Stimulated activated CD8-positive, alpha-beta memory T cell treated with anti-CD3 and anti-CD28 coated beads, Interleukin-12 subunit alpha, Interleukin-12 subunit beta, amount 100 ng/mL, for 24 hours (primary cell): ENCODE results near the gene BCAN.
"Not testable (repeated sequence)": the region's sequence is repeated elsewhere in the genome, so short reads cannot be mapped to it uniquely, and the experiment has no call there.

Experiments used
- DNase-seq: peaks from one replicate; pipeline ENCODE4 v3.0.0-alpha.2; 2020; ENCODE audit errors: extremely low read depth

The BCAN gene, protein sequence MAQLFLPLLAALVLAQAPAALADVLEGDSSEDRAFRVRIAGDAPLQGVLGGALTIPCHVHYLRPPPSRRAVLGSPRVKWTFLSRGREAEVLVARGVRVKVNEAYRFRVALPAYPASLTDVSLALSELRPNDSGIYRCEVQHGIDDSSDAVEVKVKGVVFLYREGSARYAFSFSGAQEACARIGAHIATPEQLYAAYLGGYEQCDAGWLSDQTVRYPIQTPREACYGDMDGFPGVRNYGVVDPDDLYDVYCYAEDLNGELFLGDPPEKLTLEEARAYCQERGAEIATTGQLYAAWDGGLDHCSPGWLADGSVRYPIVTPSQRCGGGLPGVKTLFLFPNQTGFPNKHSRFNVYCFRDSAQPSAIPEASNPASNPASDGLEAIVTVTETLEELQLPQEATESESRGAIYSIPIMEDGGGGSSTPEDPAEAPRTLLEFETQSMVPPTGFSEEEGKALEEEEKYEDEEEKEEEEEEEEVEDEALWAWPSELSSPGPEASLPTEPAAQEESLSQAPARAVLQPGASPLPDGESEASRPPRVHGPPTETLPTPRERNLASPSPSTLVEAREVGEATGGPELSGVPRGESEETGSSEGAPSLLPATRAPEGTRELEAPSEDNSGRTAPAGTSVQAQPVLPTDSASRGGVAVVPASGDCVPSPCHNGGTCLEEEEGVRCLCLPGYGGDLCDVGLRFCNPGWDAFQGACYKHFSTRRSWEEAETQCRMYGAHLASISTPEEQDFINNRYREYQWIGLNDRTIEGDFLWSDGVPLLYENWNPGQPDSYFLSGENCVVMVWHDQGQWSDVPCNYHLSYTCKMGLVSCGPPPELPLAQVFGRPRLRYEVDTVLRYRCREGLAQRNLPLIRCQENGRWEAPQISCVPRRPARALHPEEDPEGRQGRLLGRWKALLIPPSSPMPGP

DNA sequence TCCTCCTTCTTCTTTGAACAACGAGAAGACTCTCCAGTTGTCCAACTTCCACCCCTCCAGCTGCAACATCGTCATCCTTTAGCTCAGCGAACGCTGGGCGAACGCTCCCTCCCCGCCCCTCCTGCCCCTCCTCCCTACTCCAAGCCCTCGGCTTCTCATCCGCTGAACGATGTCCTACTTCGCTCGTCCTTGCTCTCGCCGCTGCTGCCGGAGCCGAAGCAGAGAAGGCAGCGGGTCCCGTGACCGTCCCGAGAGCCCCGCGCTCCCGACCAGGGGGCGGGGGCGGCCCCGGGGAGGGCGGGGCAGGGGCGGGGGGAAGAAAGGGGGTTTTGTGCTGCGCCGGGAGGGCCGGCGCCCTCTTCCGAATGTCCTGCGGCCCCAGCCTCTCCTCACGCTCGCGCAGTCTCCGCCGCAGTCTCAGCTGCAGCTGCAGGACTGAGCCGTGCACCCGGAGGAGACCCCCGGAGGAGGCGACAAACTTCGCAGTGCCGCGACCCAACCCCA, at the start of gene BCAN:
BCAN (plus strand) TSS at position 357 of the 504 bp plus-strand sequence. CDS start 3,938 bp downstream, outside the sequence.
- no peak for DNase-seq

DNA sequence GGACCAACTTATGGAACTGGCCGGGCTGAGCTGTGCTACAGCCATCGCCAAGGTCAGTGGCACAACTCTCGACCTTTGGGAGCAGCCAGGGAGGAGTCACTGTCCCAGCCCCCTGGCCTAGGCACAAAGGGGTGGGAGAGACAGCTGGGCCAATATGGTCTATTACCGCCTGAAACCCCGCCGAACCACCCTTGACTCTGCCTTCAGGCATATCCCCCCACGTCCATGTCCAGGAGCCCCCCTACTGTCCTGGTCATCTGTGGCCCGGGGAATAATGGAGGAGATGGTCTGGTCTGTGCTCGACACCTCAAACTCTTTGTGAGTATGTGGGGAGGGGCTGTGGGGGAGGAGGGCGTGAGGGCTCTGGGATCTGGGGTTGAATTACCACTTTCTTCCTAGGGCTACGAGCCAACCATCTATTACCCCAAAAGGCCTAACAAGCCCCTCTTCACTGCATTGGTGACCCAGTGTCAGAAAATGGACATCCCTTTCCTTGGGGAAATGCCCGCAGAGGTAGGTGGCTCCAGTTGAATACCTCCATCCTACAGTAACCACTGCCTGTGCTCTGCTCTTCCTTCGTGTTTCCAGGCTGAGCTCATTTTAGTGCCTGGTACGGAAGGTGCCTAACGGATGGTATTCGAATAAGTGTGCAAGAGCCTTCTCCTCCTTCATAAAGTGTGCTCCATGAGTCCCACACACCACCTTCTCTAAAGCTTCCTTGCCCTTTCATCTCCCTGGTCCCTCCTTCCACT, 49.6 kb upstream of the BCAN start:
- DNase-seq: no peak

DNA sequence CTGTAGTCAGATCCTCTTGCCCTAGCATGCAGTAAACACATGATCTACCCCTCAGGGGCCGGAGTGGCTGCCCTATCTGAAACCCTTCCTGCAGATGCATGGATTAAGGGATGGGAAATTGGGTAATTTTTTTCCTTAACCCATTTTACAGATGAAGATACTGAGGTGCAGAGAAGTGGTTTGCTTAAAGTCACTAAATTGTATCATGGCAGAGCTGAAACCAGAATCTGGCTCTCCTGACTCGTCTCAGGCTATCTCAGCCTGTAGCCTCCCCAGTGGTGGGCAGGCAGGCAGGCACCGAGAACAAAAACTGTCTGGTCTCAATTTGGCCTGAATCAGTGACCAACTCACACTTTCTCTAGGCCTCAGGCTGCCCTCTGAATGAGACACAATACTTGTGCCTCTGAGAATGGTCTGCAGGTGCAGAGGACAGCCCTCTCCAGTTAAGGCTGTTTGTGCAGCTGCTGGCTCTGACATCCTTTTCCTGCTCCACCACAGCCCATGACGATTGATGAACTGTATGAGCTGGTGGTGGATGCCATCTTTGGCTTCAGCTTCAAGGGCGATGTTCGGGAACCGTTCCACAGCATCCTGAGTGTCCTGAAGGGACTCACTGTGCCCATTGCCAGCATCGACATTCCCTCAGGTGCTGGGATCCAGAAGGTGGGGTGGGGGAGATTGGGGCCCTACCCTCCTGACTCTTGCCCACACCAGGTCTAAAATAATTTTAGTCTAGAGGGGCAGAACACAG, 48.8 kb upstream of the BCAN start:
- DNase-seq: no peak

DNA sequence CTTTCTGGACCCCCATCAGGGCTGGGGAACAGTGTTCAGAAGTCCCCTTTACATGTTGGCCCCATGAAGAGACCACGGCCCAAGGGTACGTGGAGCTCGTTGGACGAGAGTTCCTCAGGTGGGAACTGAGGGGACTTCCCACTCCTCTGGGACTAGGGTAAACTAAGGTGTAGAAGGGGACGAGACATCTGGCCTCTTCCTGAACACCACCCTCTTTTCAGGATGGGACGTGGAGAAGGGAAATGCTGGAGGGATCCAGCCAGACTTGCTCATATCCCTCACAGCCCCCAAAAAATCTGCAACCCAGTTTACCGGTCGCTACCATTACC, 48.3 kb upstream of the BCAN start:
- DNase-seq: no peak

DNA sequence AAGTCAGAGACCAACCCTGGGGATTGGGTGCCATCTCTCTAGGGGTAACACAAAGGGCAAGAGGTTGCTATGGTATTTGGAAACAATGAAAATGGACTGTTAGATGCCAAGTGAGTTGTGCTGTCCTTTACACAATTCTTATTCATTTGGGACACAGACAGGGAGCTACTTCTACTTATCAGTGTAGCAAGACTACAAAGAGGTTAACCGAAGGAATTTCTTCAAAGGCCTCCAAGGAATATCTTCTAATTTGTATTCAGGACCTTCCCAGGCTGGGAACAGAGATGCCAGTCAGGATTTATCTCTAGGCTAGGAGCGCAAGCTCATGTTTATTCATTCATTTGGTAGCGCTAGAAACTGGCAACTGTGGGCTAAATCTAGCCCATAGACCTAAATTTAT, 47.7 kb upstream of the BCAN start:
- no peak for DNase-seq

DNA sequence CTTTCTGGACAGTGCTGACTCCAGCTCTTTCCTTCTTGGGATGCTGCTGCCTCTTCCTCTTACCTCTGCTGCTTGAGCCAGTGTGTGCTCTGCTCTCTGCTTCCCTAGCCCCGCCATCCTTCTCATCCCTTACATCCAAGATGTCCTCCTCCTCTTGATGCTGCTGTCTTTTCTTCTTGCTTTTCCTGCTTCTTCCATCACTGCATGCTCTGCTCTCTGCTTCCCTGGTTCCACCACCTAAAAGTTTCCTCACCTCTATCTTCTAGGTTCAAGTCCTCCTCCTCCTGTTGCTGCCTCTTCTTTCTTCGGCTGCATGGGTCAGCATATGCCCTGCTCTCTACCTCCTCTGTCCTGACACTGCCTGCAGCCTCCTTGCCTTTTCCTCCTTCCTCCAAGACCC, 46.9 kb upstream of the BCAN start:
- no peak for DNase-seq

DNA sequence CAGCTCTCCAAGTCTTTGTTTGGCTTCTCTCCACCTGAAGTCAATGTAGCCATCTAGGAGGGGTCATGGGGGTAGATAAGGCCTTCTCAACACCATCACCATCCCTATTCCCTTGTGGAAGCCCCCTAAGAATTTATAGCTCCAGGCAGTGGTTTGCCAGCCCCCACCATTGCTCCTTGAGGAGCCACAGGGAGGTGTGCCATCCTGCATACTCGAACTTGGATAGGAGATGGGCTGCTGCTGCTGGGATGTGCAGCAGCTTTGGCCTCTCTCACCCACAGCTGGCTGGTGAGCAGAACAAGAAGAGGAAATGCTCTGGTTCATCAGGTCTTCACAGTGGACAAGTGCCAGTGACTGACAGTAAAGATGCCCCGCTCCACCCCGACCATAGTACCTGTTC, 45.5 kb upstream of the BCAN start:
- no peak for DNase-seq

DNA sequence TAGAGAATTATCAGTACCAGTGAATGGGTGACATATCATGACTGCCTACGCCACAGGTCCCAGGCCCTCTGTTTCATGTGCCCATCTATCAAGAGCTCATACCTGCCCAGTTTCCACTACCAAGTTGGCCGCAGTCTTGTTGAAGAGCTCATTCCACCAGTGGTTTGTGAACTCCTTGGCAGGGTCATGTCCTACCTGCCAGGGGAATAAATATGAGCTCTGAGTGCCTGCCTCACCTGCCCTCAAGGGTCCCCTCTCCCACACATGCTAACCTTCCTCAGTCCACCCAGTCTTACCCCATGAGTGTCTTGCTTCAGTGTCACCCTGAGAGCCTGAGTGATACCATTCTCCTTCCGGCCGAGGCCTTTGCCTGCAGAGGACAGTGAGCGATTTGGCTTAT, 43.8 kb upstream of the BCAN start:
- DNase-seq: no peak

DNA sequence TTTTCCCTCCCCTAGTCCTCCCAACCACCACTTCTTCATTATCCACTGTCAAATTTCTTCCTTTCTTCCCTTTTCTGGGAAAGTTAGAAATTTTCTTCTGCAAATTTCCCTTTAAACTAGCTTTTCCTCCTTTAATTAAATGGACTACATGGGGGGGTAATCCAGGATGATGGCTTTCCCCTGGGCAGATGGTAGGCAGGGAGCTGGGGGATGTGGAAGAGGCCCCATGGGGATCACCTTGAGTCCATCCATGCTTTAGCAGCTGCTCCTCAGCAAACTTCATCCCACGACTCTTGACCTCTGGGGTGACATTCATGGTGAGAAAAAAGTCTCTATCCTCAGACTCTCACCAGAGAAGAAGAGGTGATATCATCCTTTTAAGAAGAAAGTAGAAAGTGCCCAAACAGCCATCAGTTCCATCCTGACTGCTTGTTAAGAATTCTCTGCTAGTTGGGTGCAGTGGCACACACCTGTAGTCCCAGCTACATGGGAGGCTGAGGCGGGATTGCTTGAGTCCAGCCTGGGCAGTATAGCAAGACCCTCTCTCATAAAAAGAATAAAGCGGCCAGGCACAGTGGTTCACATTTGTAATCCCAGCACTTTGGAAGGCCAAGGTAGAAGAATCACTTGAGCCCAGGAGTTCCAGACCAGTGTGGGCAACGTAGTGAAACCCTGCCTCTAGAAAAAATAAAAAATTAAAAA, 43.0 kb upstream of the BCAN start:
- DNase-seq: no peak

DNA sequence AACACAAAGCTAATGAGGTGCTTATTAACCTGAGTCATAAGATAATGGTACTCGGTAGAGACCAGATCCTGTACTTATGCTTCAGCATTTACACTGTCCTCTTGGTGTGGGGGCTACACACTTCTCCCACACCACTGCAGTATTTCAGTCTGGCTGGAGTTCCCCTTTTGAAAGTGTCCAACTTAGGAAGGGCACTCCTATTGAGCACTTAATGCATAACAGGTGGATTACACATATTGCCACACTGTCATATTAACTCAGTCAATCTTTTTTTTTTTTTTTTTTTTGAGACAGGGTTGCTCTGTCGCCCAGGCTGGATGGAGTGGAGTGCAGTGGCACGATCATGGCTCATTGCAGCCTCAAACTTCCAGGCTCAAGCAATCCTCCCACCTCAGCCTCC, 42.1 kb upstream of the BCAN start:
- DNase-seq: no peak

DNA sequence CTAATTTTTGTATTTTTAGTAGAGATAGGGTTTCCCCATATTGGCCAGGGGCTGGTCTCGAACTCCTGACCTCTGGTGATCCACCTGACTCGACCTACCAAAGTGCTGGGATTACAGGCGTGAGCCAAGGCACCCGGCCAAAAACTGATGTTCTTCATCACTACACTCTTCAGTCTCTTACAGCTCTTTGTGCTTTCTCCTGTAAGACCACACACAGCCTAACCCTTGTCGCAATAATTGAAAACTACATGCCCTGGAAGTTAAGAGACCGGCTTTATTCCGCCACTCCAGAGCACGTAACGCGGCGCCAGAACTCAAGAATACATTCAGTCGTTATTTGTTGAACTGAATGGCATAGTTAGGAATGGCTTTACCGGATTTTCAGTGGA, 41.2 kb upstream of the BCAN start:
- no peak for DNase-seq

DNA sequence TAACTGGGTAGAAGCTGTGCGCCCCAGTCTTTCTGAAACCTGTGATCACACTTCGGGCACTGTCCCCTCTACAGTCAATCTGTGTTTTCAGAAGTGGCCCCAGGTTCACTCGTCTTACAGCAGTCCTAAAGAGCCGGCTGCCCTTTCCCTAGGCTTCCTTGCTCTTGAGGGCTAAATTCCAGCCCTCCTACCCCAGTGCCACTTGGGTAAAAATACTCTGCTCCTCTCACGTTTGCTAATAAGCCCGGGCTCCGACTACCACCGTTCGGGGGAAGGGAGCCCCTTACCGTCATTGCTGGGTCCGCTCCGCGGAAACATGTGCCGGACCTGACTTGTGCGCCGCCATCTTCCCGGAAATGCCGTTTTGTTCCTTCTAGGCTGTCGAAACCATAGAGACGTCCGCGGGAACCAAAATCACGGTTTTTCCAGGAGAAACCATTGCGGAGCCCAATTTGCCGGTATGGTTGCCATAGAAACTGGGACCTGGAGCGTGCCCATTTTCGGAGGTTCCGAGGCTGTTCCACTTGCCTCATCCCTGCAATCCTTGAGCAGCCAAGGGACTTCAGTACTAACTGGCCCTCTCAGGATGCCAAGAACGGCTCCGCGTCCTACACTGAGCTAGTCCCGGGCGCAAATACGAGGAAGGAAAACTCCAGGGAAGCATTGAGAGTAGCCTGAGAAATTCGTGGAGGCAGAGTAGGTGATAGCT, 40.6 kb upstream of the BCAN start, which contains the start of gene GPATCH4:
GPATCH4 (minus strand) TSS at position 358 of the 709 bp plus-strand sequence.
- peak; percentile 54 for DNase-seq

DNA sequence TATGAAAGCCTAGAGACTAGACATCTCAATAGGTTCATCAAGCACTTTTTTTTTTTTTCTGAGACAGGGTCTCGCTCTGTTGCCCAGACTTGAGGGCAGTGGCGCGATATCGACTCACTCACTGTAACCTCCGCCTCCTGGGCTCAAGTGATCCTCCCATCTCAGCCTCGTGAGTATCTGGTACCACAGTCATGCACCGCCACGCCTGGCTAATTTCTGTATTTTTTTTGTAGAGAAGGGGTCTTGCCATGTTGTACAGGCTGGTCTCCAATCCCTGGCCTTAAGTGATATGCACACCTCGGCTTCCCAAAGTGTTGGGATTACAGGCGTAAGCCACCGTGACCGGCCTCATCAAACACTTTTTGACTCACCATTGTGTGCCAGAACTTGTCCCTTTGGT, 40.0 kb upstream of the BCAN start:
- DNase-seq: no peak

DNA sequence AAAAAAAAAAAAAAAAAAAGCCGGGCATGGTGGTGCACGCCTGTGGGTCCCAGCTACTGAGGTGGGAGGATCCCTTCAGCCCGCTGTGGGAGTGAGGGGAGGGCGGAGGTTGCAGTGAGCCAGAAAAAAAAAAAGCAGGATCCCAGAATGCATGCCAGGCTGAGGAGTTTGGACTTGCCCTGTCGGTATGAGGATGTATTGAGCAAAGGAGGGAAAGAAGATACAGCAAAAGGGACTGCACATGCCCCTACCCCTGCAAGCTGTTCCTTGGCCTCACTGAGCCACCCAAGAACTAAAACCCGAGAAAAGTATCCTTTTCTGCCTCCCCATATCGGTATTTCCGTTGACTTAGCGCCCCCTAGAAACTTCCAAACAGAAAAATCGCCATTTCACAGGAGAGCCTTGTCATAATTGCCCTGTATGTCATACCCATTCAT, 39.3 kb upstream of the BCAN start:
- no peak for DNase-seq

DNA sequence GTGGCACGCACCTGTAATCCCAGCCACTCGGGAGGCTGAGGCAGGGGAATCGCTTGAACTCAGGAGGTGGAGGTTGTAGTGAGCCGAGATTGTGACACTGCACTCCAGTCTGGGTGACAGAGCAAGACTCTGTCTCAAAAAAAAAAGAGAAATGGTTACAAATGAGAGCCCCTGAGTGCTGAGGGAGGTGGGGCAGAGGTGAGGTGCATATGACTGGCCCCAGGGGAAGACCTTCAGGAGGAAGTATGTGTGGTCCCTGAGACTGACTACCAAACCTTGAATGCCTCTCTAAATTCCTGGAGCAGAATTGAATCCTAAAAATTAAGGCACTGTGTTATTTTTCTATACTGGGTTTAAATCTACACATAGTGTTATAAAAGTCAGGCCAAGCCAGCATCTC, 34.6 kb upstream of the BCAN start:
- not testable (repeated sequence) for DNase-seq

DNA sequence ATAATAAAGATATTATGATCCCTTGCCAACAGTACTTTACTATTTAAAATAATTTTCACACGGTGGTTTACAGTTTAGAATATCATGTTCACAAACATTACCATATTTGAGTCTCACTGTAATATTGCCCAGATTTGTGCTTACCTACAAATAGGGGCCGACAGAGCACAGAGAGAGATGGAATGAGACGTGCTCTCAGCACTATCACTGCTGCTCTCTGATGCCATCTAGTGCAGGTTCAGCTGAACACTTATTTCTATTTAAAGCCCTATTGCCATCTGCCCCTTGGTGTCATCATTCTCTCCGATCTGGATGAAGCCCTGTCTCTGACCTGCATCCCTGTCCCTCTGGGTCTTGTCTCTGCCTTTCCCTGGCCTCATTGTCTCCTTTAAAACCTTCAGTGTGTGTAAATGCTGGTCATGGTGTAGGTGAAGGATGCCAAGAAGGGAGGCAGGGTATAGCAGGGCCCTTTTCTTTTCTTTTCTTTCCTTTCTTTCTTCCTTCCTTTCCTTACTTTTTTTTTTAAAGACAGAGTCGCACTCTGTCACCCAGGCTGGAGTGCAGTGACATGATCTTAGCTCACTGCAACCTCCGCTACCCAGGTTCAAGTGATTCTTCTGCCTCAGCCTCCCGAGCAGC, 33.8 kb upstream of the BCAN start:
- no peak for DNase-seq

DNA sequence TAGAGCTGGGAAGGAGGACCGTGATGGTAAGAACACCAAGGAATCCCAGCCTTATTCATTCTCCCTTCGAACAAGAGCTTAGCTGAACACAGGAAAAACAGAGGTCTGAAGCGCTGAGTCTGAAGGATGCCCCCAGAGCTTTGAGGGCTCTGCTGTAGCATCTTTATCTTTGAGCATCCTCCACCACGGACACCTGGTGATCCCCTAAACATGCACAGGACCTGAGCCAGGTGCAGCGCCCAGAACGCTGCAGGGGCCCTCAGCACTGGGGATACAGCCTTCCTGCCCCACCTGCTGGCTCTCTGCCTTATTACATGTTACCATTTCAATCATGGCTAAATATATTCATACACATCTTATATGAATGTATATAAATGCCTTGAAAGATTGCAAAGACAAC, 32.9 kb upstream of the BCAN start:
- DNase-seq: no peak

DNA sequence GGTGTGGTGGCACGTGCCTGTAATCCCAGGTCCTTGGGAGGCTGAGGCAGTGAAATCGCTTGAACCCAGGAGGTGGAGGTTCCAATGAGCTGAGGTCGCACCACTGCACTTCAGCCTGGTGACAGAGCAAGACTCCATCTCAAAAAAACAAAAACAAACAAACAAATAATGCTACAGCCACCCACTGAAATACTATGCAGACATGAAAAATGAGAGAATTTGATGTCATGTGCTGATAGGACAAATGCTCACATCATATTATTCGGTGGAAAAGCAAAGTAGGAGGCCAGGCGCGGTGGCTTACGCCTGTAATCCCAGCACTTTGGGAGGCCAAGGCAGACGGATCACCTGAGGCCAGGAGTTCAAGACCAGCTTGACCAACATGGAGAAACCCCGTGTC, 31.8 kb upstream of the BCAN start:
- DNase-seq: not testable (repeated sequence)

DNA sequence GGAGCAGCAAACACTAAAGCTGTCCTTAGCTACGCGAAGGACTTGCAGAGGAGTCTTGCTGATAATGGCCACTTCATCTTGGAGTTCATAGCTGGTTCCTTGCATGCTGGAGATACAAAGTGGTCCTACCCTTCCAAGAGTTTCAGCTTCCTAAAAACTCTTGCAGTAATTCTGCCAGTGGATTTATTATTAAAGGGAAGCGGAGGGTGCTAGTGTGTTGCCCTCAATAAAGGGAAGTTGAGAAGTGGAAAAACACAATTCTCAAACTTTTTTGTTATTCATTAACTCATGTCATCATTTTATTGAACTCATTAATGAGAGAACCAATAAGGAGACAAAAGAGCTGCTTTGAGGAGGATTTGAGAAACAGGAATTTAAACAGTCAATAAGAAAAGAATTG, 29.3 kb upstream of the BCAN start:
- no peak for DNase-seq

DNA sequence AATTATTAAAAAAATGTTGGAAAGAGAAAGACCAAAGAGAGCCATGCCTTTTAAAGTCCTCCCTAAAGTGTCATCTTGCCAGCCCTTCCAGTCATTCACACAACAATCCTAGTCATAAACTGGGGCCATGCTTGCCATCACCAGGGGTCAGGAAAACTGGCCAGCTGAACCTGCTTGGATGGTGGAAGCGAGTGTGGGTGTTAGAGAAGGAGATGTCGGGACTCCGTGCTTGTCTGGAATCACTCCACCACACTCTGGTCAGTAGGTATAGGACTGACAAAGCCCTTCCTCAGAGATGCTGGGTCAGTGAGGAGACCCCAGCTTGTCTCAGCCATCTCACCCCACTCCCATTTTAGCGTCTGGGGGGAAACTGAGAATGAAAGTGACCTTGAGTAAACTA, 26.0 kb upstream of the BCAN start:
- no peak for DNase-seq
